Measurements from ENCODE around the gene PPP1R27. TPM values are rescaled to one million over a fixed set of nuclear protein-coding genes. Genes with fewer than 3 reads are reported as not detected.

The PPP1R27 gene
- total RNA-seq, 2 donors from 2014 or later, result not detected

DNA sequence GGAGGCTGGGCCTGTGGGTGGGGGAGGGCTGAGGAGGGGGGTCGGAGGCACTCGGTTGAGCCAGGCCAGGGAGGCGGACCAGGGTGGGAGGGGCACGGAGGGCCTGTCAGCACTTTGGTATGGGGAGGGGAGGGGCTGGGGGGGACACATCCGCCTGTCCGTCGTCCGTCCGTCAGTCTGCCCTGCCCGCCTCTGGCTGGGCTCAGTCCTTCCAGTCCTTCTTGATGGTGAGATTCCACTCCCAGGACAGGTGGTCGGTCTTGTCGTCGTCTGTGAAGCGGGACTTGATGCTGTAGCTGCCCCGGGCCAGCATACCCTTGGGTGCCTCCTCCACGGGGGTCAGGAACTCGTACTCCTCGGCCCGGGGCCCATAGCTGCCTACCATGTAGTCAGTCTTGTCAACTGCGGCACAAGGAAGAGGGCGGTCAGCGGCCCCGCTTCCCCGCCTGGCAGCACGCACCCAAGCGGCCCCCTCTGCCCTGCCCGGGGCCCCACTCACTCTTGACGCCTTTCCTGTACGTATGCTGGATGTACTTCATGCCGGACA, 33.9 kb upstream of the PPP1R27 start:
- peak overlapping the region; percentile 80 for H3K27ac ChIP-seq
- intact Hi-C loops (cut with DNase I), result no loop called here
- TF ChIP-seq, protein P1, sequence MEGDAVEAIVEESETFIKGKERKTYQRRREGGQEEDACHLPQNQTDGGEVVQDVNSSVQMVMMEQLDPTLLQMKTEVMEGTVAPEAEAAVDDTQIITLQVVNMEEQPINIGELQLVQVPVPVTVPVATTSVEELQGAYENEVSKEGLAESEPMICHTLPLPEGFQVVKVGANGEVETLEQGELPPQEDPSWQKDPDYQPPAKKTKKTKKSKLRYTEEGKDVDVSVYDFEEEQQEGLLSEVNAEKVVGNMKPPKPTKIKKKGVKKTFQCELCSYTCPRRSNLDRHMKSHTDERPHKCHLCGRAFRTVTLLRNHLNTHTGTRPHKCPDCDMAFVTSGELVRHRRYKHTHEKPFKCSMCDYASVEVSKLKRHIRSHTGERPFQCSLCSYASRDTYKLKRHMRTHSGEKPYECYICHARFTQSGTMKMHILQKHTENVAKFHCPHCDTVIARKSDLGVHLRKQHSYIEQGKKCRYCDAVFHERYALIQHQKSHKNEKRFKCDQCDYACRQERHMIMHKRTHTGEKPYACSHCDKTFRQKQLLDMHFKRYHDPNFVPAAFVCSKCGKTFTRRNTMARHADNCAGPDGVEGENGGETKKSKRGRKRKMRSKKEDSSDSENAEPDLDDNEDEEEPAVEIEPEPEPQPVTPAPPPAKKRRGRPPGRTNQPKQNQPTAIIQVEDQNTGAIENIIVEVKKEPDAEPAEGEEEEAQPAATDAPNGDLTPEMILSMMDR (IDR thresholded peaks at IDR 0.05), result no peak
- no peak overlapping the region for H3K4me3 ChIP-seq
- no peaks in the 10 kb centered on the region for H3K27me3 ChIP-seq
- H3K9me3 ChIP-seq, result no peaks in the 10 kb centered on the region
- H3K36me3 ChIP-seq, result no peaks in the 10 kb centered on the region
- DNase-seq, result no peak
- H3K9ac ChIP-seq (ENCODE audit: low read depth in 2 of 2, low read length in 2 of 2), result peak overlapping the region in 1 of 2 donors; percentile 99
- peaks cover 41% of the 10 kb centered on the region for H3K4me1 ChIP-seq

GRCh38 chr17:81867991-81868673, 33.3 kb upstream of the PPP1R27 start:
- no peak for DNase-seq
- intact Hi-C loops (cut with DNase I), result no loop called here
- peak overlapping the region; percentile 52 to 86 for H3K9ac ChIP-seq (ENCODE audit: low read depth in 2 of 2, low read length in 2 of 2)
- H3K4me3 ChIP-seq, result no peak overlapping the region
- no peaks in the 10 kb centered on the region for H3K27me3 ChIP-seq
- peaks cover 41% of the 10 kb centered on the region for H3K4me1 ChIP-seq
- TF ChIP-seq, protein P1 (IDR thresholded peaks at IDR 0.05), result no peak
- no peaks in the 10 kb centered on the region for H3K36me3 ChIP-seq
- no peaks in the 10 kb centered on the region for H3K9me3 ChIP-seq
- peak overlapping the region; percentile 80 for H3K27ac ChIP-seq

DNA sequence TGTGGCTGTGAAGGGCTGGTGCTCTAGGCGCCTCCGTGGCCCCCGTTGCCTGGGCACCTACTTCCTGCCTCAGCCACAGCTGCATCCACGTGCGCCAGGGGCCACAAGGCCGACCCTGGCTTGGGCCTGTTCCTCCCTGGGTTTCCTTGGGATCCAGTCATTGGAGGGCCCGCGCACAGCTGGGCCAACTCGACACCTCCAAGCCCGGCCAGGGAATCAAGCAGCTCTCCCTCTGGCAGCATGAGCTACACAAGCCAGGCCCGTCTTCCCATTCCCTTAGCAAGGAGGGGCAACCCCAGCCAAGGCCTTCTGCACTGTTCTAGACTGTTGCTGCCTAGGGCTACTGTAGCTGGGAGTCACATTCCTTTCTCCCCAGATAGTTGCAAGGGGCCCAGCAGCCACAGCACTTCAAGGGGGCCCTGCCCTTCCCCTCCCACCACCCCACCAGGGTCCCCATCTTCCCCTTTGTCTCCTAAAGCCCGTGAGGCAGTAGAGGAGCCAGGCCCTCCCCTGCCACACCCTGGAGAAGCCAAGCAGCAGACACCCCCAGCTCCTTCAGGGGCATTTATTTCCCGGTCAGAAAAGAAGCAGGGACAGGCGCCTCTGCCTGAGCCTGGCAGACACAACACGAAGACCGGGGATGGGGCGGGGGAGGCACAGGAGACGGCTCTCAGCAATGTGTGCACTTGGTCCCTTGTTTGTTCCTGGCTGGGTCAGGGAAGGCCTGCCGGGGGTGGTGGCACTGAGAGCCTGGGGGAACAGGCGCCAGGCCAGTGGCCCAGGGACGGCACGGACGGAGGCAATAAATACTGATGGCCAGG, 32.5 kb upstream of the PPP1R27 start:
- Histone ChIP-seq H3K4me3 (no peak overlapping the region), H3K36me3 (no peaks in the 10 kb centered on the region), H3K9ac (ENCODE audit: low read depth in 2 of 2, low read length in 2 of 2) (peak overlapping the region; percentile 38 to 86), H3K9me3 (no peaks in the 10 kb centered on the region), H3K4me1 (peaks cover 40% of the 10 kb centered on the region), H3K27me3 (no peaks in the 10 kb centered on the region), H3K27ac (peak overlapping the region; percentile 80)
- intact Hi-C loops (cut with DNase I), result no loop called here
- TF ChIP-seq, protein P1 (IDR thresholded peaks at IDR 0.05), result no peak
- DNase-seq, result peak; percentile 69

GRCh38 chr17:81866440-81867169, 31.8 kb upstream of the PPP1R27 start:
- Histone ChIP-seq H3K36me3 (no peaks in the 10 kb centered on the region), H3K9me3 (no peaks in the 10 kb centered on the region), H3K4me1 (peaks cover 39% of the 10 kb centered on the region), H3K9ac (ENCODE audit: low read depth in 2 of 2, low read length in 2 of 2) (peak overlapping the region; percentile 38 to 86), H3K27me3 (no peaks in the 10 kb centered on the region), H3K27ac (peak overlapping the region; percentile 80), H3K4me3 (no peak overlapping the region)
- DNase-seq, result no peak
- intact Hi-C loops (cut with DNase I), result no loop called here
- TF ChIP-seq, protein P1 (IDR thresholded peaks at IDR 0.05), result no peak

All from colonic mucosa (tissue), 4 donors.